ENCODE measurements around the gene COMMD4.

GRCh38 chr15:75361989-75362641 is 26.3 kb downstream of the COMMD4 start:
- no peak for TF ChIP-seq MAFK (IDR thresholded peaks at IDR 0.05; ENCODE audit: low read depth, low read length)
- no peak for TF ChIP-seq CTCF (conservative IDR thresholded peaks at IDR 0.05; ENCODE audit: low read depth, low read length)
- no peak for TF ChIP-seq RAD21 (IDR thresholded peaks at IDR 0.05; ENCODE audit: low read length)

All from IMR-90 (cell line).